NCI-H1092 treated with DMSO at 0.1 percent for 48 hours (cell line): ENCODE measurements around the gene XIRP1.
"Not testable (repeated sequence)": the region's sequence is repeated elsewhere in the genome, so short reads cannot be mapped to it uniquely, and the experiment has no call there.

Source experiments
- DNase-seq: peaks from one replicate; lab custom pipeline; 2025; lab: John Stamatoyannopoulos, UW

The XIRP1 gene

GRCh38 chr3:39192490-39193092 lies at the start of gene XIRP1:
Gene XIRP1 (minus strand): TSS chr3:39192595. CDS start chr3:39189445, 3,150 bp downstream.
- no peak for DNase-seq

- no peak for DNase-seq
Observed at GRCh38 chr3:39241561-39241960, 49.2 kb upstream of the XIRP1 start.

GRCh38 chr3:39237027-39237426 lies 44.6 kb upstream of the XIRP1 start:
- no peak for DNase-seq

GRCh38 chr3:39234651-39235050 lies 42.3 kb upstream of the XIRP1 start:
- DNase-seq, result no peak

- no peak for DNase-seq
Observed at GRCh38 chr3:39232859-39233258, 40.5 kb upstream of the XIRP1 start.

GRCh38 chr3:39230453-39230852 lies 38.1 kb upstream of the XIRP1 start:
- DNase-seq, result no peak

GRCh38 chr3:39228496-39228895 lies 36.1 kb upstream of the XIRP1 start:
- no peak for DNase-seq

- DNase-seq, result not testable (repeated sequence)
Observed at GRCh38 chr3:39227596-39227995, 35.2 kb upstream of the XIRP1 start.

- no peak for DNase-seq
Observed at GRCh38 chr3:39226106-39226741, 33.8 kb upstream of the XIRP1 start.

- DNase-seq, result no peak
Observed at GRCh38 chr3:39224288-39224687, 31.9 kb upstream of the XIRP1 start.

- DNase-seq, result no peak
Observed at GRCh38 chr3:39222939-39223338, 30.5 kb upstream of the XIRP1 start.

- no peak for DNase-seq
Observed at GRCh38 chr3:39222462-39222861, 30.1 kb upstream of the XIRP1 start.

GRCh38 chr3:39221141-39221530 lies 28.7 kb upstream of the XIRP1 start:
- no peak for DNase-seq

- DNase-seq, result no peak
Observed at GRCh38 chr3:39220407-39221140, 28.2 kb upstream of the XIRP1 start.

- DNase-seq, result no peak
Observed at GRCh38 chr3:39219702-39220101, 27.3 kb upstream of the XIRP1 start.

GRCh38 chr3:39216176-39216790 lies 23.9 kb upstream of the XIRP1 start:
- DNase-seq, result no peak

- no peak for DNase-seq
Observed at GRCh38 chr3:39213613-39214012, 21.2 kb upstream of the XIRP1 start.

GRCh38 chr3:39212665-39213064 lies 20.3 kb upstream of the XIRP1 start:
- no peak for DNase-seq

- DNase-seq, result no peak
Observed at GRCh38 chr3:39211332-39212130, 19.1 kb upstream of the XIRP1 start.

GRCh38 chr3:39210078-39210477 lies 17.7 kb upstream of the XIRP1 start:
- no peak for DNase-seq

- DNase-seq, result no peak
Observed at GRCh38 chr3:39209329-39209970, 17.1 kb upstream of the XIRP1 start.
